Astrocyte of the cerebellum (primary cell): ENCODE results near the gene TNS1.
"Not testable (repeated sequence)": the region's sequence is repeated elsewhere in the genome, so short reads cannot be mapped to it uniquely, and the experiment has no call there.

Experiments used
- DNase-seq: peaks from one replicate; pipeline ENCODE4 v3.0.0-alpha.2; 2011; ENCODE audit warnings: low read depth
- H3K4me3 ChIP-seq: 2 replicates; pipeline ENCODE4 v1.5.1; 2011; ENCODE audit warnings: mild to moderate bottlenecking, low read depth, low read length, moderate library complexity
- CTCF ChIP-seq: IDR thresholded peaks from 2 replicates; pipeline ENCODE4 v1.5.1; 2012; ENCODE audit warnings: low read length, low read depth, moderate library complexity, mild to moderate bottlenecking; ENCODE audit errors: missing control alignments
- in situ Hi-C: cut with HindIII; loops from 2 replicates; pipeline ENCODE4 v1.10.0; 2017; ENCODE audit warnings: low sequenced_read_pairs

Gene TNS1

GRCh38 chr2:217789003-217789735 is 213.6 kb downstream of the TNS1 start:
- TF ChIP-seq CTCF: peak; percentile 99
- in situ Hi-C loops: loop anchor here (5.0 kb wide), 1 partner anchor 248 kb away; no protein-coding TSS in a partner anchor
- H3K4me3 ChIP-seq: no peak overlapping the region
- DNase-seq: peak; percentile 35

- DNase-seq: no peak
- no peak for TF ChIP-seq CTCF
- in situ Hi-C loops: loop anchor here (5.0 kb wide), 1 partner anchor 249 kb away; no protein-coding TSS in a partner anchor
- no peak overlapping the region for H3K4me3 ChIP-seq
Measured at GRCh38 chr2:217788669-217789002, 214.2 kb downstream of the TNS1 start.

GRCh38 chr2:217787160-217787877 is 215.5 kb downstream of the TNS1 start:
- no peak for DNase-seq
- no peak for TF ChIP-seq CTCF
- no peak overlapping the region for H3K4me3 ChIP-seq
- in situ Hi-C loops: loop anchor here (5.0 kb wide), 1 partner anchor 250 kb away; no protein-coding TSS in a partner anchor

GRCh38 chr2:217786560-217786959 is 216.2 kb downstream of the TNS1 start:
- DNase-seq, H3K4me3 ChIP-seq: not testable (repeated sequence)
- in situ Hi-C loops: loop anchor here (5.0 kb wide), 1 partner anchor 251 kb away; no protein-coding TSS in a partner anchor

GRCh38 chr2:217785544-217786045 is 217.2 kb downstream of the TNS1 start:
- in situ Hi-C loops: loop anchor here (5.0 kb wide), 1 partner anchor 252 kb away; no protein-coding TSS in a partner anchor

GRCh38 chr2:217784996-217785543 is 217.7 kb downstream of the TNS1 start:
- no peak for DNase-seq
- no peak for TF ChIP-seq CTCF
- no peak overlapping the region for H3K4me3 ChIP-seq
- in situ Hi-C loops: loop anchor here (5.0 kb wide), 1 partner anchor 252 kb away; no protein-coding TSS in a partner anchor

More at GRCh38 chr2:217785544-217786045, 217.2 kb downstream of the TNS1 start:
- peak; percentile 33 for DNase-seq
- H3K4me3 ChIP-seq: no peak overlapping the region
- peak; percentile 93 for TF ChIP-seq CTCF
